ENCODE results near the gene GMFB.

- no peak for TF ChIP-seq CTCF (IDR thresholded peaks at IDR 0.05; ENCODE audit: poor library complexity)
- TF ChIP-seq EZH2 (IDR thresholded peaks at IDR 0.05; ENCODE audit: borderline replicate concordance) = no peak
These were observed 44.8 kb downstream of the GMFB start for GRCh38 chr14:54443981-54444380.

Data from hepatocyte (in vitro differentiated cells).